Loucy (cell line): ENCODE results near the gene CD38.
A peak's percentile ranks its signal among the peaks of the same experiment; 100 is the strongest.

Source experiments
- EZH2phosphoT487 ChIP-seq: fragments of 200-600 bp; IDR thresholded peaks from 2 replicates; pipeline ENCODE4 v1.6.1; 2018; ENCODE audit warnings: antibody characterized with exemption, mild to moderate bottlenecking, moderate library complexity, borderline replicate concordance
- TF ChIP-seq, protein P1 (sequence below): fragments of 200-600 bp; sonication (generic); conservative IDR thresholded peaks from 2 replicates; pipeline ENCODE4 v1.5.1; 2014; ENCODE audit warnings: mild to moderate bottlenecking, antibody characterized with exemption, low read length

DNA sequence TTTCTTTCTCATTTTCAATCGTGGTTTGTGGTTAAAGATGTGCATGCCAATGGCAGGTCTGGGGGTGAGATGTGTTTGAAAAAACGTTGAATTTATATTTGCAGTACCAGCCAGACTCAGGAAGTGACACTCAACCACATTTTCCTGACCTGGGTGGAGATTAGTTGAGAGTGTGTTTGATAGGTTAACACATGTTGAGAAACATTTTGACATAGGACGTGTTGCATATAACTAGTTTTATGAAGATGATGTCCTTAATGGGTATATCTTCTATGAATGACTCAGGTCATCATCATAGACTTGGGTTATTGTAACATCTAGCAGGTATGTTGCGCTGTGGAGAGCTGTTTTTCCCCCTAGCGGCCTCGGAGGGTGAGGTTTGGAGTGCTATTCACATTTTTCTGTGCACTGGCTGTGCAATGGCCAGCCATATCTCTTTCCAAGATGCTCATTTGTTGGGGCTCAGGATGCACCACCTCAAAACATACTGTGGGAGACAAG, 21.7 kb upstream of the CD38 start:
- TF ChIP-seq, protein P1, sequence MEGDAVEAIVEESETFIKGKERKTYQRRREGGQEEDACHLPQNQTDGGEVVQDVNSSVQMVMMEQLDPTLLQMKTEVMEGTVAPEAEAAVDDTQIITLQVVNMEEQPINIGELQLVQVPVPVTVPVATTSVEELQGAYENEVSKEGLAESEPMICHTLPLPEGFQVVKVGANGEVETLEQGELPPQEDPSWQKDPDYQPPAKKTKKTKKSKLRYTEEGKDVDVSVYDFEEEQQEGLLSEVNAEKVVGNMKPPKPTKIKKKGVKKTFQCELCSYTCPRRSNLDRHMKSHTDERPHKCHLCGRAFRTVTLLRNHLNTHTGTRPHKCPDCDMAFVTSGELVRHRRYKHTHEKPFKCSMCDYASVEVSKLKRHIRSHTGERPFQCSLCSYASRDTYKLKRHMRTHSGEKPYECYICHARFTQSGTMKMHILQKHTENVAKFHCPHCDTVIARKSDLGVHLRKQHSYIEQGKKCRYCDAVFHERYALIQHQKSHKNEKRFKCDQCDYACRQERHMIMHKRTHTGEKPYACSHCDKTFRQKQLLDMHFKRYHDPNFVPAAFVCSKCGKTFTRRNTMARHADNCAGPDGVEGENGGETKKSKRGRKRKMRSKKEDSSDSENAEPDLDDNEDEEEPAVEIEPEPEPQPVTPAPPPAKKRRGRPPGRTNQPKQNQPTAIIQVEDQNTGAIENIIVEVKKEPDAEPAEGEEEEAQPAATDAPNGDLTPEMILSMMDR: peak; percentile 77
- TF ChIP-seq EZH2phosphoT487: no peak
